K562 (cell line): Measurements from ENCODE around the gene PKD1.

Experiments
- KLF1 ChIP-seq: fragments of 450-650 bp; IDR thresholded peaks from 2 replicates; pipeline ENCODE4 v1.6.1; 2016; ENCODE audit warnings: missing genetic modification characterization, missing compliant biosample characterization
- MTA3 ChIP-seq: fragments of 450-650 bp; formaldehyde crosslinking; IDR thresholded peaks from 2 replicates; pipeline ENCODE4 v1.6.1; 2017; ENCODE audit warnings: mild to moderate bottlenecking, borderline replicate concordance
- YY1 ChIP-seq, 3 experiments: IDR thresholded peaks; 2 replicates each; pipeline ENCODE4 v1.6.1; 2011; ENCODE audit warnings: low read length in 2 of 3, mild to moderate bottlenecking in 2 of 3, moderate library complexity in 2 of 3, borderline replicate concordance in 1 of 3, control low read depth in 1 of 3, low read depth in 1 of 3; ENCODE audit not compliant: insufficient read depth in 3 of 3, insufficient replicate concordance in 2 of 3, control insufficient read depth in 1 of 3, insufficient read length in 1 of 3; ENCODE audit errors: extremely low read depth in 1 of 3
- ZNF384 ChIP-seq: IDR thresholded peaks from 2 replicates; pipeline ENCODE4 v1.6.1; 2012; ENCODE audit warnings: low read depth, low read length, improper control_type of control experiment
- TF ChIP-seq, protein P1 (sequence below), 3 experiments: IDR thresholded peaks in 2 of 3; conservative IDR thresholded peaks in 1 of 3; 2 replicates each; pipeline ENCODE4 v1.5.1; 2011 to 2012; ENCODE audit warnings: low read length in 3 of 3, mild to moderate bottlenecking in 3 of 3, control low read depth in 2 of 3, improper control_type of control experiment in 1 of 3, inconsistent platforms in 1 of 3, low read depth in 1 of 3, mixed read lengths in 1 of 3, moderate library complexity in 1 of 3; ENCODE audit not compliant: insufficient read depth in 2 of 3

DNA sequence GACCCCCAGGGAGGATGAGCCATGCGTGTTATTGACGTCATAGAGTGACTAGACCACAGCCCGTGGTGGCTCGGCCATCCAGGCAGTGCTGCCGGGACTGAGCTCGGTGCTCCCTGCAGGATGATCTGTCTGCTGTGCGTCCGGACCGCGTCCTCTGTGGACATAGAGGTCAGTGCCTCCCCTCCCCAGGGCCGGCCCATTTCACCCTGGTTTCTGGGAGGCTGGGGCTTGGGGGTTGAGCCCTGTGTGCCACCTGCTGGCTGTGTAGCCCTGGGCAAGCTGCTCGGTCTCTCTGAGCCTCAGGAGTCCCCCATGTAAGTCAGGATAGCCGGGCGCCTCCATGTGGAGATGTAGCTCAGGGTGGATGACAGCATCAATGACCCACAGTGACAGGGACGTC lies 79.6 kb downstream of the PKD1 start:
- TF ChIP-seq, protein P1, sequence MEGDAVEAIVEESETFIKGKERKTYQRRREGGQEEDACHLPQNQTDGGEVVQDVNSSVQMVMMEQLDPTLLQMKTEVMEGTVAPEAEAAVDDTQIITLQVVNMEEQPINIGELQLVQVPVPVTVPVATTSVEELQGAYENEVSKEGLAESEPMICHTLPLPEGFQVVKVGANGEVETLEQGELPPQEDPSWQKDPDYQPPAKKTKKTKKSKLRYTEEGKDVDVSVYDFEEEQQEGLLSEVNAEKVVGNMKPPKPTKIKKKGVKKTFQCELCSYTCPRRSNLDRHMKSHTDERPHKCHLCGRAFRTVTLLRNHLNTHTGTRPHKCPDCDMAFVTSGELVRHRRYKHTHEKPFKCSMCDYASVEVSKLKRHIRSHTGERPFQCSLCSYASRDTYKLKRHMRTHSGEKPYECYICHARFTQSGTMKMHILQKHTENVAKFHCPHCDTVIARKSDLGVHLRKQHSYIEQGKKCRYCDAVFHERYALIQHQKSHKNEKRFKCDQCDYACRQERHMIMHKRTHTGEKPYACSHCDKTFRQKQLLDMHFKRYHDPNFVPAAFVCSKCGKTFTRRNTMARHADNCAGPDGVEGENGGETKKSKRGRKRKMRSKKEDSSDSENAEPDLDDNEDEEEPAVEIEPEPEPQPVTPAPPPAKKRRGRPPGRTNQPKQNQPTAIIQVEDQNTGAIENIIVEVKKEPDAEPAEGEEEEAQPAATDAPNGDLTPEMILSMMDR (IDR thresholded peaks at IDR 0.05 in 2 of 3, conservative IDR thresholded peaks at IDR 0.05 in 1 of 3; ENCODE audit: insufficient read depth in 2 of 3, low read depth in 1 of 3, low read length in 3 of 3) = peak in 1 of 3 experiments; percentile 30; a peak in 2 of 6 replicates
- TF ChIP-seq ZNF384 = no peak
- TF ChIP-seq KLF1 = no peak
- TF ChIP-seq YY1 (IDR thresholded peaks at IDR 0.05; ENCODE audit: borderline replicate concordance in 1 of 3, control insufficient read depth in 1 of 3, extremely low read depth in 1 of 3, insufficient read depth in 3 of 3, insufficient read length in 1 of 3, insufficient replicate concordance in 2 of 3, low read depth in 1 of 3, low read length in 2 of 3) = no peak
- TF ChIP-seq MTA3 = no peak
